CD14-positive monocyte (primary cell): ENCODE results near the gene CTBP2. TPM values are rescaled to one million over a fixed set of nuclear protein-coding genes. Genes with fewer than 3 reads are reported as not detected.

ENCODE experiments used
- DNase-seq, 3 donors: peaks; one replicate each; pipeline ENCODE4 v3.0.0-alpha.2; 2011 to 2022
- H2AFZ ChIP-seq: 2 replicates; pipeline ENCODE4 v1.6.0; 2012; ENCODE audit warnings: mild to moderate bottlenecking, low read depth, low read length, inconsistent platforms; ENCODE audit not compliant: insufficient read depth, poor library complexity, severe bottlenecking
- H3K27ac ChIP-seq, 2 donors: 1 replicate in 1 of 2; 2 replicates in 1 of 2; pipeline ENCODE4 v1.5.1; 2012 to 2013; ENCODE audit warnings: low read length in 2 of 2, control low read depth in 1 of 2, inconsistent platforms in 1 of 2, low read depth in 1 of 2, mild to moderate bottlenecking in 1 of 2
- H3K27me3 ChIP-seq, 2 donors: one replicate each; pipeline versions ENCODE4 v1.6.0 to v1.6.1; 2011 to 2013; ENCODE audit warnings: low read length in 2 of 2; ENCODE audit not compliant: control insufficient read depth in 2 of 2, insufficient read depth in 2 of 2
- H3K36me3 ChIP-seq, 2 donors: replicated peaks in 1 of 2; 1 replicate in 1 of 2; 2 replicates in 1 of 2; pipeline versions ENCODE4 v1.5.1 to v1.6.1; 2012 to 2013; ENCODE audit warnings: low read length in 2 of 2, control low read depth in 1 of 2, inconsistent platforms in 1 of 2, mild to moderate bottlenecking in 1 of 2; ENCODE audit not compliant: insufficient read depth in 2 of 2, control insufficient read depth in 1 of 2
- H3K4me1 ChIP-seq, 2 donors: 1 replicate in 1 of 2; 2 replicates in 1 of 2; pipeline versions ENCODE4 v1.5.1 to v1.6.1; 2012 to 2013; ENCODE audit warnings: low read length in 2 of 2, control low read depth in 1 of 2, inconsistent platforms in 1 of 2, mild to moderate bottlenecking in 1 of 2, moderate library complexity in 1 of 2; ENCODE audit not compliant: insufficient read depth in 2 of 2, control insufficient read depth in 1 of 2
- H3K4me2 ChIP-seq: replicated peaks from 2 replicates; pipeline ENCODE3; 2012; ENCODE audit warnings: low read length, moderate library complexity, mild to moderate bottlenecking; ENCODE audit not compliant: poor library complexity, severe bottlenecking; ENCODE audit errors: extremely low read depth
- H3K4me3 ChIP-seq, 3 experiments: fragments of 200-600 bp in 1 of 3; sonication (generic) in 1 of 3; replicated peaks in 1 of 3; 1 replicate in 2 of 3; 2 replicates in 1 of 3; pipeline ENCODE4 v1.5.1; 2011 to 2013; ENCODE audit warnings: low read length in 3 of 3, mild to moderate bottlenecking in 3 of 3, control low read depth in 2 of 3, low read depth in 2 of 3, inconsistent platforms in 1 of 3, moderate library complexity in 1 of 3
- H3K79me2 ChIP-seq: 2 replicates; pipeline ENCODE4 v1.6.0; 2012; ENCODE audit warnings: mild to moderate bottlenecking, control low read depth, inconsistent platforms, low read length, moderate library complexity; ENCODE audit not compliant: insufficient read depth
- H3K9ac ChIP-seq: 2 replicates; pipeline ENCODE4 v1.6.0; 2017; ENCODE audit warnings: low read length, mild to moderate bottlenecking; ENCODE audit not compliant: insufficient read depth, poor library complexity, severe bottlenecking
- H3K9me3 ChIP-seq, 2 donors: replicated peaks in 1 of 2; 1 replicate in 1 of 2; 2 replicates in 1 of 2; pipeline versions ENCODE4 v1.5.1 to v1.6.1; 2012 to 2013; ENCODE audit warnings: low read length in 2 of 2, control low read depth in 1 of 2; ENCODE audit not compliant: control insufficient read depth in 1 of 2, insufficient read depth in 1 of 2
- H4K20me1 ChIP-seq: 2 replicates; pipeline ENCODE4 v1.6.0; 2012; ENCODE audit warnings: mild to moderate bottlenecking, low read length, control low read depth, moderate library complexity; ENCODE audit not compliant: insufficient read depth
- H3K27ac Mint-ChIP-seq, 7 donors: one replicate each; pipeline ENCODE4 v1.8.0; 2020; ENCODE audit warnings: mild to moderate bottlenecking in 7 of 7, mixed read lengths in 7 of 7, moderate library complexity in 6 of 7, inconsistent platforms in 2 of 7
- H3K27me3 Mint-ChIP-seq, 3 donors: one replicate each; pipeline ENCODE4 v1.8.0; 2021 to 2022; ENCODE audit warnings: low read depth in 3 of 3, mild to moderate bottlenecking in 3 of 3, mixed read lengths in 3 of 3, moderate library complexity in 3 of 3, inconsistent platforms in 1 of 3
- H3K36me3 Mint-ChIP-seq, 2 donors: one replicate each; pipeline ENCODE4 v1.8.0; 2020; ENCODE audit warnings: mixed read lengths in 2 of 2, inconsistent platforms in 1 of 2, mild to moderate bottlenecking in 1 of 2
- H3K4me1 Mint-ChIP-seq: one replicate; pipeline ENCODE4 v1.8.0; 2020; ENCODE audit warnings: mild to moderate bottlenecking, mixed read lengths
- H3K4me3 Mint-ChIP-seq, 2 donors: one replicate each; pipeline ENCODE4 v1.8.0; 2020; ENCODE audit warnings: mild to moderate bottlenecking in 2 of 2, mixed read lengths in 2 of 2, moderate library complexity in 1 of 2
- H3K9me3 Mint-ChIP-seq, 7 donors: one replicate each; pipeline ENCODE4 v1.8.0; 2020 to 2022; ENCODE audit warnings: mixed read lengths in 7 of 7, mild to moderate bottlenecking in 6 of 7, moderate library complexity in 6 of 7, inconsistent platforms in 2 of 7
- WGBS: methylation state at CpG from one replicate; pipeline ENCODE4 v1.1.5; 2013; ENCODE audit warnings: missing lambda C conversion rate; ENCODE audit not compliant: insufficient coverage; 5-methylcytosine and 5-hydroxymethylcytosine counted together
- intact Hi-C, 2 donors: fragments of 100-400 bp; cut with micrococcal nuclease; formaldehyde crosslinking; loops; one replicate each; pipeline versions ENCODE4 v1.15.0 to v1.15.1; 2023
- polyA plus RNA-seq, 3 donors: library from polyadenylated mRNA; depleted of rRNA in 1 of 3; unstranded in 2 of 3; stranded (reverse) in 1 of 3; fragments of 300-500 nt in 2 of 3; fragments of >200 nt in 1 of 3; fragmentation: Illumina TruSeq in 2 of 3; gene quantifications; 1 replicate in 2 of 3; 2 replicates in 1 of 3; pipeline ENCODE4 v1.2.3, GENCODE V29; 2012 to 2021
- TF ChIP-seq, protein P1 (sequence below): fragments of 200-600 bp; IDR thresholded peaks from one replicate; pipeline ENCODE4 v1.8.0; 2022; ENCODE audit warnings: antibody characterized with exemption, mild to moderate bottlenecking

Gene CTBP2
- polyA plus RNA-seq, 3 donors: 40.9 to 87.1 (median 41.1) TPM

GRCh38 chr10:125102246-125102645 lies 58.1 kb downstream of the CTBP2 start:
- intact Hi-C loops: no loop called here

GRCh38 chr10:125101581-125101980 lies 58.8 kb downstream of the CTBP2 start:
- Histone ChIP-seq H3K4me1 (peaks cover 21 to 22% of the 10 kb centered on the region in 2 donors), H3K27me3 (no peaks in the 10 kb centered on the region), H2AFZ (no peak overlapping the region), H4K20me1 (peaks cover 100% of the 10 kb centered on the region), H3K79me2 (peaks cover 100% of the 10 kb centered on the region), H3K4me3 (no peak overlapping the region), H3K36me3 (peaks cover 2 to 61% of the 10 kb centered on the region in 2 donors), H3K9ac (no peak overlapping the region), H3K27ac (peak overlapping the region in 1 of 2 donors; percentile 2), H3K4me2 (no peak overlapping the region), H3K9me3 (no peaks in the 10 kb centered on the region)
- TF ChIP-seq, protein P1, sequence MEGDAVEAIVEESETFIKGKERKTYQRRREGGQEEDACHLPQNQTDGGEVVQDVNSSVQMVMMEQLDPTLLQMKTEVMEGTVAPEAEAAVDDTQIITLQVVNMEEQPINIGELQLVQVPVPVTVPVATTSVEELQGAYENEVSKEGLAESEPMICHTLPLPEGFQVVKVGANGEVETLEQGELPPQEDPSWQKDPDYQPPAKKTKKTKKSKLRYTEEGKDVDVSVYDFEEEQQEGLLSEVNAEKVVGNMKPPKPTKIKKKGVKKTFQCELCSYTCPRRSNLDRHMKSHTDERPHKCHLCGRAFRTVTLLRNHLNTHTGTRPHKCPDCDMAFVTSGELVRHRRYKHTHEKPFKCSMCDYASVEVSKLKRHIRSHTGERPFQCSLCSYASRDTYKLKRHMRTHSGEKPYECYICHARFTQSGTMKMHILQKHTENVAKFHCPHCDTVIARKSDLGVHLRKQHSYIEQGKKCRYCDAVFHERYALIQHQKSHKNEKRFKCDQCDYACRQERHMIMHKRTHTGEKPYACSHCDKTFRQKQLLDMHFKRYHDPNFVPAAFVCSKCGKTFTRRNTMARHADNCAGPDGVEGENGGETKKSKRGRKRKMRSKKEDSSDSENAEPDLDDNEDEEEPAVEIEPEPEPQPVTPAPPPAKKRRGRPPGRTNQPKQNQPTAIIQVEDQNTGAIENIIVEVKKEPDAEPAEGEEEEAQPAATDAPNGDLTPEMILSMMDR: no peak
- intact Hi-C loops: no loop called here
- Mint-ChIP-seq H3K27ac (peak overlapping the region in 3 of 7 donors; percentile 23 to 57 (median 46)), H3K27me3 (peaks cover 0 to 3% (median 0%) of the 10 kb centered on the region in 3 donors), H3K9me3 (peaks cover 0 to 1% (median 0%) of the 10 kb centered on the region in 7 donors), H3K4me3 (no peak overlapping the region), H3K4me1 (peaks cover 35% of the 10 kb centered on the region), H3K36me3 (peaks cover 29 to 57% of the 10 kb centered on the region in 2 donors)
- 81% methylated on average over 7 of the region's 9 CpGs for WGBS
- no peak for DNase-seq

More at GRCh38 chr10:125102246-125102645, 58.1 kb downstream of the CTBP2 start:
- H3K9me3 Mint-ChIP-seq: peaks cover 0 to 1% (median 0%) of the 10 kb centered on the region in 7 donors
- no CpG with 5 or more reads among the region's 3 CpGs for WGBS
- H3K4me3 ChIP-seq: no peak overlapping the region
- H3K4me1 ChIP-seq: peaks cover 21 to 22% of the 10 kb centered on the region in 2 donors
- DNase-seq: peak; percentile 8 to 22 (median 19)
- H3K9ac ChIP-seq: no peak overlapping the region
- H3K4me3 Mint-ChIP-seq: no peak overlapping the region
- peaks cover 9 to 68% of the 10 kb centered on the region in 2 donors for H3K36me3 ChIP-seq
- no peak overlapping the region for H2AFZ ChIP-seq
- peaks cover 100% of the 10 kb centered on the region for H3K79me2 ChIP-seq
- H3K27ac ChIP-seq: peak overlapping the region; percentile 0 to 67
- H3K27me3 ChIP-seq: no peaks in the 10 kb centered on the region
- no peaks in the 10 kb centered on the region for H3K9me3 ChIP-seq
- H3K4me2 ChIP-seq: peak overlapping the region; percentile 18
- H3K27me3 Mint-ChIP-seq: peaks cover 0 to 3% (median 0%) of the 10 kb centered on the region in 3 donors
- peaks cover 34 to 61% of the 10 kb centered on the region in 2 donors for H3K36me3 Mint-ChIP-seq
- peaks cover 100% of the 10 kb centered on the region for H4K20me1 ChIP-seq
- H3K27ac Mint-ChIP-seq: peak overlapping the region in 6 of 7 donors; percentile 21 to 83 (median 60)
- peaks cover 35% of the 10 kb centered on the region for H3K4me1 Mint-ChIP-seq
- TF ChIP-seq, protein P1: no peak
